ENCODE data around the gene CPAMD8.
"Not testable (repeated sequence)": the region's sequence is repeated elsewhere in the genome, so short reads cannot be mapped to it uniquely, and the experiment has no call there.

Gene CPAMD8

GRCh38 chr19:16874978-16875299 lies 151.7 kb downstream of the CPAMD8 start:
- not testable (repeated sequence) for DNase-seq (ENCODE audit: low read depth in 2 of 2)

GRCh38 chr19:16874250-16874977 lies 152.2 kb downstream of the CPAMD8 start:
- DNase-seq (ENCODE audit: low read depth in 2 of 2), result no peak

- DNase-seq (ENCODE audit: low read depth in 2 of 2), result no peak
These were observed 153.0 kb downstream of the CPAMD8 start for GRCh38 chr19:16873594-16873993.

GRCh38 chr19:16872728-16873127 lies 153.9 kb downstream of the CPAMD8 start:
- no peak for DNase-seq (ENCODE audit: low read depth in 2 of 2)

- DNase-seq (ENCODE audit: low read depth in 2 of 2), result no peak
These were observed 154.7 kb downstream of the CPAMD8 start for GRCh38 chr19:16871871-16872270.

GRCh38 chr19:16869331-16869972 lies 157.2 kb downstream of the CPAMD8 start:
- no peak for DNase-seq (ENCODE audit: low read depth in 2 of 2)

- DNase-seq (ENCODE audit: low read depth in 2 of 2), result no peak
These were observed 158.0 kb downstream of the CPAMD8 start for GRCh38 chr19:16868423-16869130.

- no peak for DNase-seq (ENCODE audit: low read depth in 2 of 2)
These were observed 159.4 kb downstream of the CPAMD8 start for GRCh38 chr19:16867211-16867610.

- DNase-seq (ENCODE audit: low read depth in 2 of 2), result no peak
These were observed 163.7 kb downstream of the CPAMD8 start for GRCh38 chr19:16862826-16863415.

- no peak for DNase-seq (ENCODE audit: low read depth in 2 of 2)
These were observed 164.8 kb downstream of the CPAMD8 start for GRCh38 chr19:16861834-16862233.

- DNase-seq (ENCODE audit: low read depth in 2 of 2), result no peak
These were observed 165.6 kb downstream of the CPAMD8 start for GRCh38 chr19:16861011-16861410.

- no peak for DNase-seq (ENCODE audit: low read depth in 2 of 2)
These were observed 166.5 kb downstream of the CPAMD8 start for GRCh38 chr19:16860118-16860517.

GRCh38 chr19:16859626-16860025 lies 167.0 kb downstream of the CPAMD8 start:
- no peak for DNase-seq (ENCODE audit: low read depth in 2 of 2)

- no peak for DNase-seq (ENCODE audit: low read depth in 2 of 2)
These were observed 170.5 kb downstream of the CPAMD8 start for GRCh38 chr19:16856091-16856490.

- no peak for DNase-seq (ENCODE audit: low read depth in 2 of 2)
These were observed 173.5 kb downstream of the CPAMD8 start for GRCh38 chr19:16853066-16853465.

GRCh38 chr19:16851031-16851712 lies 175.4 kb downstream of the CPAMD8 start:
- DNase-seq (ENCODE audit: low read depth in 2 of 2), result no peak

- no peak for DNase-seq (ENCODE audit: low read depth in 2 of 2)
These were observed 176.5 kb downstream of the CPAMD8 start for GRCh38 chr19:16850133-16850532.

- DNase-seq (ENCODE audit: low read depth in 2 of 2), result no peak
These were observed 177.4 kb downstream of the CPAMD8 start for GRCh38 chr19:16849168-16849567.

GRCh38 chr19:16847430-16847829 lies 179.2 kb downstream of the CPAMD8 start:
- no peak for DNase-seq (ENCODE audit: low read depth in 2 of 2)

- DNase-seq (ENCODE audit: low read depth in 2 of 2), result no peak
These were observed 179.7 kb downstream of the CPAMD8 start for GRCh38 chr19:16846901-16847300.

Measured in activated CD8-positive, alpha-beta memory T cell treated with anti-CD3 and anti-CD28 coated beads for 4 hours (primary cell).